GM21360 (cell line): Measurements from ENCODE around the gene D2HGDH.
A peak's percentile ranks its signal among the peaks of the same experiment; 100 is the strongest.
"Not testable (repeated sequence)": the region's sequence is repeated elsewhere in the genome, so short reads cannot be mapped to it uniquely, and the experiment has no call there.

Source experiments
- ATAC-seq: cut with Tn5 transposase; IDR thresholded peaks from one replicate; pipeline ENCODE4 v1.9.1; 2021; ENCODE audit warnings: mild to moderate bottlenecking, moderate library complexity; ENCODE audit not compliant: unreplicated experiment

D2HGDH gene

DNA sequence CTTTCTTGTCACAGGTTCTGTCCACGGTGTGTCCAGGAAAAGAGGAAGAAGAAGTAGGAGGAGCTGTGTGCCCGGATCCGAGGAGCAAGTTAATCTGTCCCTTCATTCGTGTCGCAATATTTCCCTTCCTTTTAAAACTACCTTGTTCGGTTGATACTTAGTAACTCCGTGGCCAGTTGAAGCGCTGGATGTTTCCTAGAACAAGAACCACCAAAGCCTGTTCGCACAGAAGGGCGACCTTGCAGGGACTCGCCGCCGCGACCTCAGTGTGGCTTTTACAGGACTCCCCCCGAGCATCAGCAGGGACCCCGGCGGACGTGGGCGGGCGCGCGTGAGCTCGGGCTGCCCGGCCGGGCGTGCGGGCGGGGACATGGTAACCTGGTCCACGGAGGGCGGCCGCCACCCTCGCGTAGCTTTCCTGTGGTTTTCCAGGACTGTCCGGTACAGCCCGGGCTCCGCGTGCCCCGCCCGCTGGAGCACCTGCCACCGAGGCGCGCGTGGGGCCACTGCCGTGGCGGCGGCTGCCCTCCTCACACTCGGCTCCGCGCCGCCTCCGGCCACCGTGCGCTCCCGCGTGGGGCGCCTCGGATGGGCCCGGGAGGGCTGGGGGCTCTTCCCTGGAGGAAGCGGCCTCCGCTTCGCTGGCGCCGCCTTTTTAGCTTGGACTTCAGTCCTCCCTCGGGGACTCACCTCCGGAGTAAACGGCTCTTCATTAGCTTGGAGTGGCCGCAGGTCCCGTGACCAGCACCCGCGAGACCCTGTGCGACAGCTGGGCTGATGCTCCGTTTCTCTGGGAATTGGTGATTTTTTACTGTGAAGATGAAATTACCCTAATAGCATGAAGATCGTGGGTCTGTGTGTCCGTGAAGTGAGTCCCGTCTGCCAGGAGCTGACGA lies 9.2 kb upstream of the D2HGDH start:
- no peak for ATAC-seq

DNA sequence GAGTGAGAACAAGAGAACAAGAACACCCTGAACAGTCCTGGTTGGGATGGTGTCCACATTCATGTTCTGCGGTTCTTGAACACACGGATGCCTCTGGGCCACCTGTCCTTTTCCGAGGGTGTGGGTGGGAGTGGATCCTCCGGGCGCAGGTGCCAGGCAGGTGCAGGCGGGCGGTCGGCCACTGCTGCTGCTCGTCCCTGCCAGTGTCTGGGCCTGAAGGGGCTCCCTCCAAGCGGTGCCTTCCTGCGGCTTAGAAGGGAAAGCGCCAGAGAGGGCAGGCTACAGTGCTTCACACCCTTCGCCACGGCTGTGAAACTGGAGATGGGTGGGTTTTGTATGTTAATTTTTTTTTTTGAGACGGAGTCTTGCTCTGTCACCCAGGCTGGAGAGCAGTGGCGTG lies 8.0 kb upstream of the D2HGDH start:
- ATAC-seq = no peak

DNA sequence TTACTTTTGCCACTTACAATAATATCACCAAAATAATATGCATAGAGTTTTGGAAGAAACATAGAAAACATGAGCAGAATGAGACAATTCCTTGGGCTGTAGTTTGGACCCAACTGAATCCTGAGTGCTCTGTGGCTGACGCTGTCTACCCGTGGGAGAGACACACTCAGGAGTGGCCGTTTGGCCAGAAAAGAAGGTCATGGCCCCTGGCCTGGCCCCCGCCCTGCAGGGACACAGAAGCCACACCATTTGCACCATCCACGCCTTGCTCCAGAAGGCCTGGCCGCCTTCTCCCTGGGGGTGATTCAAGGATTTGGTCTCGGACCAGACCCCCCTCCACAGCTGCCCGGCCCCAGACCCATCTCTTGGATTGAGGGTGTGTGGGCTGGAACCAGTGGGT lies 6.4 kb upstream of the D2HGDH start:
- no peak for ATAC-seq

- ATAC-seq = no peak
Observed at GRCh38 chr2:241728627-241729026, 5.8 kb upstream of the D2HGDH start.

DNA sequence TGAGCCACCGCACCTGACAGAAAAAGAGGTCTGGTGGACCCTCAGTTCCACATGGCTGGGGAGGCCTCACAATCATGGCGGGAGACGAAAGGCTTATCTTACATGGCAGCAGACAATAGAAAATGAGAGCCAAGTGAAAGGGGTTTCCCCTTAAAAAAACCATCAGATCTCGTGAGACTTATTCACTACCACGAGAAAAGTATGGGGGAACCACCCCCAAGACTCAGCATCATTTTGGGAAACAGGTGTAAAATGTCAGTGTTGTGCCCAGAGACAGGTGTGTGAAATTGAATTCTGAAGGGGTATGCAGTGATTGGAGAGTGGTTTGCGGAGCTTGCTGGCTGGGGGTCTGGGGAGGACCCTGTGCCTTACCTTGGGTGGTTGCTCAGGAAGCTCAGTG lies 4.6 kb upstream of the D2HGDH start:
- no peak for ATAC-seq

- no peak for ATAC-seq
Observed at GRCh38 chr2:241730671-241731293, 3.6 kb upstream of the D2HGDH start.

GRCh38 chr2:241732513-241733186 lies 1.8 kb upstream of the D2HGDH start:
- not testable (repeated sequence) for ATAC-seq

GRCh38 chr2:241733391-241734207 lies 831 bp upstream of the D2HGDH start:
- ATAC-seq = no peak

GRCh38 chr2:241734208-241734466 lies 293 bp upstream of the D2HGDH start:
- peak; percentile 18 for ATAC-seq

DNA sequence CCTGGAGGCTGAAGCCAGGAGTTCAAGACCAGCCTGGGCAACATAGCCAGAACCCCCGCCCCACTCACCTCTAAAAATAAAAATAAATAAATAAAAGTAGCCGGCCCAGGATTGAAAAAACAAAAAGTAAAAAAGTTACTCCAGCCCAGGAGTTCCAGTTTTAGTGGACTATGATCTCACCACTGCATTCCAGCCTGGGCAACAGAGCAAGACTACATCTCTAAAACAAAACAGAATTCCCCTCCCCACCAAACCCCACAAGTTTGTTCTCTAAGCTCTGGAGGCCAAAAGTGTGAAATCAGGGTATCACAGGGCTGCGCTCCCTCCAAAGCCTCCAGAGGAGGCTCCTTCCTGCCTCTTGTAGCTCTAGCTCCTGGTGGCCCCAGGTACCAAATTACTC lies 1.7 kb downstream of the D2HGDH start:
- no peak for ATAC-seq

DNA sequence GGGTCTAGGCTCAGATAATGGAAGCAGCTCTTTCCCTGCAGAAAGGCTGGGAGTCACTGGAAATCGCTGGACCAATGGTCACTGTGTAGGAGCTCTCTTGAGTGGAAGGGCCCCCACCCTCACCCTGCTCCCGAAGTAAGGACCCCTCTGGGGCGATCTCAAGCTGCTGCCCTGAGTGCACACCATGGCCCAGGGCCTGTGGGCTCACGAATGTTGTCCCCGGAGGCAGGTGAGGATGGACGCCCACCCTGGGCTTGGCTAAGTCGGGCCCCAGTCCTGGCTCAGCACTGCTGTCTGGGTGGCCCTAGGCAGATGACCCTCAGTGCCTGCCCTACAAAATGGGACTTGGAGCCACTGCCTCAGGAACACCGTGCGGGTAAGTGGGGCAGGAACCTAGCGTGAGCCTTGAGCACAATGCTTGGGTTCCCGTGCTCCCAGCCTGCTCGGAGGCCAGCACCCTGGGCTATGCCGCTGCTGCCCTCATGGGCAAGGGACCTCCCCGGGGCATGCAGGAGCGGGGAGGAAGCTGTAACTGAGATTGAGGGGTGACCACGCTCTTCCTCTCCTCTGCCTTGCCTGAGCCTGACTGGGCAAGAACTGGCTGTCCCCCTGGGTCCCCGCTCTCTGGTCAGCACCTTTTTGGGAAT lies 3.7 kb downstream of the D2HGDH start:
- no peak for ATAC-seq

- no peak for ATAC-seq
Observed at GRCh38 chr2:241739177-241739576, 4.7 kb downstream of the D2HGDH start.

- no peak for ATAC-seq
Observed at GRCh38 chr2:241739651-241740050, 5.2 kb downstream of the D2HGDH start.

DNA sequence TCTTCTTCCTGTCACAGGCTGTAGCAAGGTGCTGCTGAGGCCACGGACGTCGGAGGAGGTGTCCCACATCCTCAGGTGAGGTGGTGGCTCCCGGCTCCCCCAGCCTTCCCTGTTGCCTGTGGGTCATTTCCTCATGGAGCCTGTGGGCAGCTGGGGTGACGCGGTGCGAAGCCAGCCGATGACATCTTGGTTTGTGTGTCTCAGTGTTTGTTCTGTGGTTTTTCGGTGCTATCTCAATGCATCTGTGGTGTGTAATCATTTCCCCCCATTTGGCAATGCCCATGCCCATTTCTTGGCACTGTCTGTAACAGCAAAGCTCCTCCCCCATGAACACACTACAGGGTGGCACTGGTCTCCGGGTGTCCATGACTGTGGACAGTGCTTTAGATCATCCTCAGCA lies 6.6 kb downstream of the D2HGDH start:
- no peak for ATAC-seq

GRCh38 chr2:241742320-241742939 lies 8.0 kb downstream of the D2HGDH start:
- ATAC-seq = no peak

GRCh38 chr2:241743008-241743407 lies 8.6 kb downstream of the D2HGDH start:
- ATAC-seq = not testable (repeated sequence)

GRCh38 chr2:241743620-241744019 lies 9.2 kb downstream of the D2HGDH start:
- no peak for ATAC-seq

DNA sequence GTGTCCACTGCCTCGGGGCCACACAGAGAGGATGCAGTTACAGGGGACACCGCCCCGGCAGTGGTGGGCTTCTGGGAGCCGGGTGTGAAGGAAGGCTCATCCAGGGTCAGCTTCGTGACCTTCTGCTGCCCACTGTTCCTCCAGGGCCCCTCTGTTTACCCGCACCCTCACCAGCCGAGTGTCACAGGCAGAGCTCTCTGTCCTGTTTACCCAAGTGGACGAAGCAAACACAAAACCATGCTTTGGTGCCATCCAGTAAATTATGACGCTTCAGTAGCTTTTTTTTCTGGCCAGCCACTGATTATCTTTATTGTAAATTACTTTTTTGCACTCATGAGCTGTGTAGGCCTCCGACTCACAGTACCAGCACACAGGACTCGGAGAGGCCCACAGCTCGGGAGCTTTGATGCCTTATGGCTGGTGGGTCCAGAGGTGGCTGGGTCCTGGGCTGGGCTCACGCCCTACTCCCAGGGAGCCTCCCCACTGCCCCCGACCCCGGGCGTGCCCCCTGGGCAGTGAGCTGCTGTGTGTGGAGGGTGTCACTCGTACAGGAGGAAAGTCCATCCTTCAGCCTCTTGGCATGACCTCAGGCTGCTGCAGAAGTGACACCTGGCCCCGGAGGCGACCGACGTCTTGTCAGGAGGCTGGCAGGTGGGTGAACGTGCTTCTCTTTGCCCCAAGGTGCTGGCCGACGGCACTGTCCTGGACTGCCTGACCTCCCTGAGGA lies 9.8 kb downstream of the D2HGDH start:
- ATAC-seq = no peak

GRCh38 chr2:241745276-241745675 lies 10.8 kb downstream of the D2HGDH start:
- ATAC-seq = no peak

- ATAC-seq = no peak
Observed at GRCh38 chr2:241746084-241746483, 11.7 kb downstream of the D2HGDH start.
